HepG2 (cell line): Measurements from ENCODE around the gene CTTNBP2NL. TPM values are rescaled to one million over a fixed set of nuclear protein-coding genes. Genes with fewer than 3 reads are reported as not detected.

Source experiments
- POLR2AphosphoS2 ChIP-seq: IDR thresholded peaks from 2 replicates; pipeline ENCODE4 v1.6.1; 2011; ENCODE audit warnings: low read depth, low read length, improper control_type of control experiment
- ZFP41 ChIP-seq: sonication (generic); formaldehyde crosslinking; IDR thresholded peaks from 2 replicates; pipeline ENCODE4 v1.4.0; 2020; ENCODE audit warnings: mild to moderate bottlenecking, missing genetic modification reagents, borderline replicate concordance
- ZNF598 ChIP-seq: sonication (generic); formaldehyde crosslinking; IDR thresholded peaks from 2 replicates; pipeline ENCODE4 v1.5.1; 2020; ENCODE audit warnings: mild to moderate bottlenecking, missing genetic modification reagents, borderline replicate concordance
- ZNF713 ChIP-seq: sonication (generic); formaldehyde crosslinking; IDR thresholded peaks from 2 replicates; pipeline ENCODE4 v1.4.0; 2020; ENCODE audit warnings: mild to moderate bottlenecking, missing genetic modification reagents
- ZNF768 ChIP-seq: sonication (generic); formaldehyde crosslinking; IDR thresholded peaks from 2 replicates; pipeline ENCODE4 v1.4.0; 2020; ENCODE audit warnings: missing genetic modification reagents
- polyA plus RNA-seq, 8 experiments: library from polyadenylated mRNA; depleted of rRNA in 3 of 8; stranded (reverse) in 7 of 8; unstranded in 1 of 8; fragments of >200 nt; fragmentation: Illumina TruSeq in 4 of 8; extraction: Trizol in 4 of 8; gene quantifications; 2 replicates each; pipeline versions ENCODE4 v1.2.1 to v1.2.3, GENCODE V29; 2011 to 2016; ENCODE audit warnings: low read depth in 4 of 8, missing spikeins in 1 of 8, mixed read lengths in 1 of 8; ENCODE audit not compliant: insufficient read depth in 1 of 8
- total RNA-seq, 5 experiments: library from RNA; depleted of rRNA; stranded (reverse); fragments of >200 nt; fragmentation: Illumina TruSeq; extraction: Trizol; gene quantifications; 2 replicates each; pipeline ENCODE4 v1.2.3, GENCODE V29; 2016; ENCODE audit warnings: low read depth in 1 of 5
- TF ChIP-seq, protein P1 (sequence below): sonication (generic); formaldehyde crosslinking; IDR thresholded peaks from 2 replicates; pipeline ENCODE4 v1.5.0; 2020; ENCODE audit warnings: mild to moderate bottlenecking, missing genetic modification reagents
- TF ChIP-seq, protein P2 (sequence below): sonication (generic); formaldehyde crosslinking; conservative IDR thresholded peaks from 2 replicates; pipeline ENCODE4 v1.4.0; 2020; ENCODE audit warnings: missing genetic modification reagents
- TF ChIP-seq, protein P3 (sequence below): sonication (generic); formaldehyde crosslinking; IDR thresholded peaks from 2 replicates; pipeline ENCODE4 v1.5.0; 2020; ENCODE audit warnings: missing genetic modification reagents
- TF ChIP-seq, protein P4 (sequence below): sonication (generic); formaldehyde crosslinking; IDR thresholded peaks from 2 replicates; pipeline ENCODE4 v1.4.0; 2020; ENCODE audit warnings: mild to moderate bottlenecking, missing genetic modification reagents, borderline replicate concordance

Gene CTTNBP2NL
- total and polyA plus RNA-seq, 2 of the 13 experiments (the other 11 are each of a cell fraction or from before 2014, with no cell fraction given): 2.1 to 4.1 TPM

- TF ChIP-seq, protein P1, sequence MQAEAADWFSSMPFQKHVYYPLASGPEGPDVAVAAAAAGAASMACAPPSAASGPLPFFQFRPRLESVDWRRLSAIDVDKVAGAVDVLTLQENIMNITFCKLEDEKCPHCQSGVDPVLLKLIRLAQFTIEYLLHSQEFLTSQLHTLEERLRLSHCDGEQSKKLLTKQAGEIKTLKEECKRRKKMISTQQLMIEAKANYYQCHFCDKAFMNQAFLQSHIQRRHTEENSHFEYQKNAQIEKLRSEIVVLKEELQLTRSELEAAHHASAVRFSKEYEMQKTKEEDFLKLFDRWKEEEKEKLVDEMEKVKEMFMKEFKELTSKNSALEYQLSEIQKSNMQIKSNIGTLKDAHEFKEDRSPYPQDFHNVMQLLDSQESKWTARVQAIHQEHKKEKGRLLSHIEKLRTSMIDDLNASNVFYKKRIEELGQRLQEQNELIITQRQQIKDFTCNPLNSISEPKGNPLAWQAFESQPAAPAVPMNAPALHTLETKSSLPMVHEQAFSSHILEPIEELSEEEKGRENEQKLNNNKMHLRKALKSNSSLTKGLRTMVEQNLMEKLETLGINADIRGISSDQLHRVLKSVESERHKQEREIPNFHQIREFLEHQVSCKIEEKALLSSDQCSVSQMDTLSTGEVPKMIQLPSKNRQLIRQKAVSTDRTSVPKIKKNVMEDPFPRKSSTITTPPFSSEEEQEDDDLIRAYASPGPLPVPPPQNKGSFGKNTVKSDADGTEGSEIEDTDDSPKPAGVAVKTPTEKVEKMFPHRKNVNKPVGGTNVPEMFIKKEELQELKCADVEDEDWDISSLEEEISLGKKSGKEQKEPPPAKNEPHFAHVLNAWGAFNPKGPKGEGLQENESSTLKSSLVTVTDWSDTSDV (CRISPR knock-in tag): no peak
- TF ChIP-seq, protein P2, sequence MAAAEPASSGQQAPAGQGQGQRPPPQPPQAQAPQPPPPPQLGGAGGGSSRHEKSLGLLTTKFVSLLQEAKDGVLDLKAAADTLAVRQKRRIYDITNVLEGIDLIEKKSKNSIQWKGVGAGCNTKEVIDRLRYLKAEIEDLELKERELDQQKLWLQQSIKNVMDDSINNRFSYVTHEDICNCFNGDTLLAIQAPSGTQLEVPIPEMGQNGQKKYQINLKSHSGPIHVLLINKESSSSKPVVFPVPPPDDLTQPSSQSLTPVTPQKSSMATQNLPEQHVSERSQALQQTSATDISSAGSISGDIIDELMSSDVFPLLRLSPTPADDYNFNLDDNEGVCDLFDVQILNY (CRISPR knock-in tag): no peak
- no peak for TF ChIP-seq ZNF768 (CRISPR knock-in tag)
- no peak for TF ChIP-seq POLR2AphosphoS2
- TF ChIP-seq, protein P3, sequence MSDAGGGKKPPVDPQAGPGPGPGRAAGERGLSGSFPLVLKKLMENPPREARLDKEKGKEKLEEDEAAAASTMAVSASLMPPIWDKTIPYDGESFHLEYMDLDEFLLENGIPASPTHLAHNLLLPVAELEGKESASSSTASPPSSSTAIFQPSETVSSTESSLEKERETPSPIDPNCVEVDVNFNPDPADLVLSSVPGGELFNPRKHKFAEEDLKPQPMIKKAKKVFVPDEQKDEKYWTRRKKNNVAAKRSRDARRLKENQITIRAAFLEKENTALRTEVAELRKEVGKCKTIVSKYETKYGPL: no peak
- no peak for TF ChIP-seq ZFP41 (CRISPR knock-in tag)
- TF ChIP-seq, protein P4, sequence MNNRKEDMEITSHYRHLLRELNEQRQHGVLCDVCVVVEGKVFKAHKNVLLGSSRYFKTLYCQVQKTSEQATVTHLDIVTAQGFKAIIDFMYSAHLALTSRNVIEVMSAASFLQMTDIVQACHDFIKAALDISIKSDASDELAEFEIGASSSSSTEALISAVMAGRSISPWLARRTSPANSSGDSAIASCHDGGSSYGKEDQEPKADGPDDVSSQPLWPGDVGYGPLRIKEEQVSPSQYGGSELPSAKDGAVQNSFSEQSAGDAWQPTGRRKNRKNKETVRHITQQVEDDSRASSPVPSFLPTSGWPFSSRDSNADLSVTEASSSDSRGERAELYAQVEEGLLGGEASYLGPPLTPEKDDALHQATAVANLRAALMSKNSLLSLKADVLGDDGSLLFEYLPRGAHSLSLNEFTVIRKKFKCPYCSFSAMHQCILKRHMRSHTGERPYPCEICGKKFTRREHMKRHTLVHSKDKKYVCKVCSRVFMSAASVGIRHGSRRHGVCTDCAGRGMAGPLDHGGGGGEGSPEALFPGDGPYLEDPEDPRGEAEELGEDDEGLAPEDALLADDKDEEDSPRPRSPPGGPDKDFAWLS (CRISPR knock-in tag): no peak
- no peak for TF ChIP-seq ZNF598 (CRISPR knock-in tag)
- TF ChIP-seq ZNF713 (CRISPR knock-in tag): no peak
Measured at GRCh38 chr1:112373806-112374205, 22.2 kb upstream of the CTTNBP2NL start (continued).
